Suprapubic skin (tissue), 4 donors: ENCODE results near the gene MYO7A. TPM values are rescaled to one million over a fixed set of nuclear protein-coding genes. Genes with fewer than 3 reads are reported as not detected.
A peak's percentile ranks its signal among the peaks of the same experiment; 100 is the strongest.

Source experiments
- DNase-seq, 2 donors: peaks; one replicate each; pipeline ENCODE4 v3.0.0-alpha.2; 2019; ENCODE audit warnings: low spot score in 2 of 2
- H3K27ac ChIP-seq: fragments of 200-600 bp; sonication (generic); one replicate; pipeline ENCODE4 v1.5.1; 2019
- H3K27me3 ChIP-seq: fragments of 200-600 bp; sonication (generic); one replicate; pipeline ENCODE4 v1.5.1; 2019
- H3K36me3 ChIP-seq: fragments of 200-600 bp; sonication (generic); one replicate; pipeline ENCODE4 v1.5.1; 2019
- H3K4me1 ChIP-seq: fragments of 200-600 bp; sonication (generic); one replicate; pipeline ENCODE4 v1.5.1; 2019
- H3K4me3 ChIP-seq: fragments of 200-600 bp; sonication (generic); one replicate; pipeline ENCODE4 v1.5.1; 2019; ENCODE audit warnings: mild to moderate bottlenecking
- H3K9me3 ChIP-seq: fragments of 200-600 bp; sonication (generic); one replicate; pipeline ENCODE4 v1.5.1; 2019
- EP300 ChIP-seq: sonication (generic); formaldehyde crosslinking; IDR thresholded peaks from one replicate; pipeline ENCODE4 v1.6.1; 2017; ENCODE audit warnings: antibody characterized with exemption
- POLR2A ChIP-seq, 2 donors: fragments of 450-650 bp; IDR thresholded peaks; one replicate each; pipeline ENCODE4 v1.6.1; 2017; ENCODE audit warnings: antibody characterized with exemption in 2 of 2, mild to moderate bottlenecking in 2 of 2, moderate library complexity in 2 of 2
- POLR2AphosphoS5 ChIP-seq, 3 donors: sonication (generic); formaldehyde crosslinking; IDR thresholded peaks; one replicate each; pipeline ENCODE4 v1.6.1; 2017; ENCODE audit warnings: antibody characterized with exemption in 3 of 3
- WGBS: methylation state at CpG from one replicate; pipeline ENCODE4 v1.1.5; 2018; 5-methylcytosine and 5-hydroxymethylcytosine counted together
- total RNA-seq, 4 donors: library from RNA; depleted of rRNA; stranded (reverse); fragments of >200 nt; gene quantifications; one replicate each; pipeline ENCODE4 v1.1.0, GENCODE V29; 2016
- TF ChIP-seq, protein P1 (sequence below), 2 donors: fragments of 200-600 bp in 1 of 2; fragments of 450-650 bp in 1 of 2; sonication (generic) in 1 of 2; IDR thresholded peaks; one replicate each; pipeline ENCODE4 v1.5.1; 2016 to 2019; ENCODE audit warnings: antibody characterized with exemption in 2 of 2, mild to moderate bottlenecking in 1 of 2, moderate library complexity in 1 of 2

Gene MYO7A
- total RNA-seq, 4 donors from 2014 or later: 0.34 to 2.4 (median 2.0) TPM

- Histone ChIP-seq H3K4me1 (no peaks in the 10 kb centered on the region), H3K27ac (no peak overlapping the region), H3K9me3 (no peaks in the 10 kb centered on the region), H3K36me3 (no peaks in the 10 kb centered on the region), H3K4me3 (no peak overlapping the region), H3K27me3 (no peaks in the 10 kb centered on the region)
- no peak for TF ChIP-seq POLR2AphosphoS5 (IDR thresholded peaks at IDR 0.05)
- TF ChIP-seq POLR2A (IDR thresholded peaks at IDR 0.05): no peak
- TF ChIP-seq EP300: no peak
- TF ChIP-seq, protein P1, sequence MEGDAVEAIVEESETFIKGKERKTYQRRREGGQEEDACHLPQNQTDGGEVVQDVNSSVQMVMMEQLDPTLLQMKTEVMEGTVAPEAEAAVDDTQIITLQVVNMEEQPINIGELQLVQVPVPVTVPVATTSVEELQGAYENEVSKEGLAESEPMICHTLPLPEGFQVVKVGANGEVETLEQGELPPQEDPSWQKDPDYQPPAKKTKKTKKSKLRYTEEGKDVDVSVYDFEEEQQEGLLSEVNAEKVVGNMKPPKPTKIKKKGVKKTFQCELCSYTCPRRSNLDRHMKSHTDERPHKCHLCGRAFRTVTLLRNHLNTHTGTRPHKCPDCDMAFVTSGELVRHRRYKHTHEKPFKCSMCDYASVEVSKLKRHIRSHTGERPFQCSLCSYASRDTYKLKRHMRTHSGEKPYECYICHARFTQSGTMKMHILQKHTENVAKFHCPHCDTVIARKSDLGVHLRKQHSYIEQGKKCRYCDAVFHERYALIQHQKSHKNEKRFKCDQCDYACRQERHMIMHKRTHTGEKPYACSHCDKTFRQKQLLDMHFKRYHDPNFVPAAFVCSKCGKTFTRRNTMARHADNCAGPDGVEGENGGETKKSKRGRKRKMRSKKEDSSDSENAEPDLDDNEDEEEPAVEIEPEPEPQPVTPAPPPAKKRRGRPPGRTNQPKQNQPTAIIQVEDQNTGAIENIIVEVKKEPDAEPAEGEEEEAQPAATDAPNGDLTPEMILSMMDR (IDR thresholded peaks at IDR 0.05): no peak
- peak; percentile 47 to 67 for DNase-seq
- WGBS: 96% methylated on average over 9 of the region's 23 CpGs
Observed at GRCh38 chr11:77201991-77202841, 74.2 kb downstream of the MYO7A start.

- peak; percentile 35 to 74 for DNase-seq
- Histone ChIP-seq H3K27ac (no peak overlapping the region), H3K9me3 (no peaks in the 10 kb centered on the region), H3K4me3 (no peak overlapping the region), H3K36me3 (no peaks in the 10 kb centered on the region), H3K4me1 (no peaks in the 10 kb centered on the region), H3K27me3 (no peaks in the 10 kb centered on the region)
- 90% methylated on average over 6 of the region's 25 CpGs for WGBS
- no peak for TF ChIP-seq POLR2AphosphoS5 (IDR thresholded peaks at IDR 0.05)
- no peak for TF ChIP-seq EP300
- TF ChIP-seq, protein P1 (IDR thresholded peaks at IDR 0.05): no peak
- TF ChIP-seq POLR2A (IDR thresholded peaks at IDR 0.05): no peak
Observed at GRCh38 chr11:77202941-77203900, 75.2 kb downstream of the MYO7A start.

DNA sequence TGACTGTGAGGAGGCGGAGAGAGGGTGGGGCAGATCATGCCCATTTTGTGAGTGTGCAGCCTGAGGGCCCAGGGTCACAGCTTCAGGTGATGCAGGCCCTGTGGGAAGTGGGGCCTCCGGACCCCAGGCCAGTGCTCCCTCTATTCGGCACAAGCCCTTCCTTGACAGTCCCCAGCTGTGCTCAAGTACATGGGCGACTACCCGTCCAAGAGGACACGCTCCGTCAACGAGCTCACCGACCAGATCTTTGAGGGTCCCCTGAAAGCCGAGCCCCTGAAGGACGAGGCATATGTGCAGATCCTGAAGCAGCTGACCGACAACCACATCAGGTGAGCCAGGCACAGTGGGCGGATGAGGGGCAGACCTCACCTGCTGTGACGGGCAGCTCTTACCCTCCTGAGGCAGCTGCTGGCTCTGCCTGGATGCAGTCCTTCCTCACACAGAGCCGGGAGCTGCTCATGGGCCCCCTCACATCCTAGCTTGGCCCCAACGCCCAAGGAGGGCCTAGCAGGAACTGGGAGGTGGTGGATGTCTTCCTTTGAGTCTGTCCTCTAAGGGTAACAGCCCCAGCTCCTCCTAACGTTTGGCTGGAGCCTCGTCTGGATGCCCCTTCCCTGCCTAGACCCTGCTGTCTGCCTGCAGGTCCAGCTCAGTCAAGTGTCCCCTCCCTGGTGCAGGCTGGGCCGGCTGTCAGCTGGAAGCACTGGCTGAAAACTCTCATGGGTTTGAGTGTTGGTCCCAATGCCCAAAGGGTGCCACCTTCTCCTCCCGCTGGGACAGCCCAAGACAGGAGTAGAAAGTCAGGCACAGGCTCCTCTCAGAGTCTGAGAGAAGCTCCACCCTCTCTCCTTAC lies 76.1 kb downstream of the MYO7A start:
- peak in 1 of 2 donors; percentile 46 for DNase-seq
- TF ChIP-seq POLR2AphosphoS5 (IDR thresholded peaks at IDR 0.05): no peak
- WGBS: 87% methylated on average over 14 of the region's 20 CpGs

DNA sequence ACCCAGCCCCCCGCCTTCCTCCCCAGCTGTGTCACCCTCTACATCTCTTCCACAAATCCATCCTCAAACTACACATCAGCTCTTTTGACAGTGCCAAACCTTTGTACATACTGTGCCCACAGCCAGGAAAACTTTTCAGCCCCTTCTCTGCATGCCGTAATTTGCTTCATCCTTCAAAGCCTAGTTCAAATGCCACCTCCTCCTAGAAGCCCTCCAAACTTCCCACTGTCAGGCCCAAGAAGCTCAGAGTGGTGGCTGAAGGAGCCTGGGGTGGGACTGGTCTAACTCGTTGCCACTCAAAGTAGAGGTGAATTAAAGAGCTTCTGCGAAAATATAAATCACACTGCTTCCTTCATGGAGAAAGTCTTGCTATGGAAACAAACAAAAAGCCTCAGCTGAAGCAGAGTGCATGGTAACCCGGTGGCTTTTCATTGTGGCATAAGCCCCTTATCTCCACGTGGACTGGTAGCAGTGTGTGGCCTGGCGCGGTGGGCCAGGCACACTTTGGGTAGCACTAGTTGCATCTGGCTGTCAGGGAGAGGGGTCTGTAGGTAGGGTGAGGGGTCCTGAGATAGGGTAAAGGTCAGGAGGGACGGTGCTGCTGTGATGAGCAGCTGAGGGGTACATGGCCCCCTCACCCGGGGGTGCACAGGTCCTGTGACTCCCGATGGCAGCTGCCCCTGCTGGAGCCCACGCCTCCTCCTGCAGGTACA lies 76.9 kb downstream of the MYO7A start:
- no peak for DNase-seq
- TF ChIP-seq EP300: no peak
- no peak overlapping the region for H3K4me3 ChIP-seq

More for the DNA sequence above, 76.1 kb downstream of the MYO7A start:
- Histone ChIP-seq H3K36me3 (no peaks in the 10 kb centered on the region), H3K4me3 (no peak overlapping the region), H3K27me3 (no peaks in the 10 kb centered on the region), H3K4me1 (no peaks in the 10 kb centered on the region), H3K9me3 (no peaks in the 10 kb centered on the region), H3K27ac (no peak overlapping the region)

GRCh38 chr11:77205467-77206263 lies 77.6 kb downstream of the MYO7A start:
- TF ChIP-seq EP300 (no peak), POLR2AphosphoS5 (IDR thresholded peaks at IDR 0.05) (no peak), POLR2A (IDR thresholded peaks at IDR 0.05) (no peak)
- TF ChIP-seq, protein P1 (IDR thresholded peaks at IDR 0.05): no peak
- no peaks in the 10 kb centered on the region for H3K27me3 ChIP-seq
- H3K36me3 ChIP-seq: no peaks in the 10 kb centered on the region
- peak in 1 of 2 donors; percentile 54 for DNase-seq
- H3K4me1 ChIP-seq: no peaks in the 10 kb centered on the region
- no peak overlapping the region for H3K27ac ChIP-seq
- no peak overlapping the region for H3K4me3 ChIP-seq
- 76% methylated on average over 23 of the region's 30 CpGs for WGBS
- no peaks in the 10 kb centered on the region for H3K9me3 ChIP-seq

More for the DNA sequence above, 76.9 kb downstream of the MYO7A start:
- Histone ChIP-seq H3K27me3 (no peaks in the 10 kb centered on the region), H3K4me1 (no peaks in the 10 kb centered on the region), H3K36me3 (no peaks in the 10 kb centered on the region), H3K9me3 (no peaks in the 10 kb centered on the region), H3K27ac (no peak overlapping the region)
- WGBS: 85% methylated on average over 12 of the region's 12 CpGs
